SK-N-SH (cell line): ENCODE data around the gene KLF7.

Experiments used
- EP300 ChIP-seq, 2 experiments: IDR thresholded peaks; 2 replicates each; pipeline versions ENCODE4 v1.4.0 to v1.6.1; 2012; ENCODE audit warnings: borderline replicate concordance in 1 of 2, low read depth in 1 of 2, low read length in 1 of 2
- SIN3A ChIP-seq: IDR thresholded peaks from 2 replicates; pipeline ENCODE4 v1.6.1; 2012; ENCODE audit warnings: low read depth, mild to moderate bottlenecking, low read length, moderate library complexity, borderline replicate concordance
- TF ChIP-seq, protein P1 (sequence below): fragments of 200-600 bp; sonication (generic); IDR thresholded peaks from 2 replicates; pipeline ENCODE4 v1.6.1; 2017; ENCODE audit warnings: antibody characterized with exemption, mild to moderate bottlenecking, moderate library complexity
- TF ChIP-seq, protein P2 (sequence below): IDR thresholded peaks from 2 replicates; pipeline ENCODE4 v1.4.0; 2012; ENCODE audit warnings: low read depth, borderline replicate concordance

DNA sequence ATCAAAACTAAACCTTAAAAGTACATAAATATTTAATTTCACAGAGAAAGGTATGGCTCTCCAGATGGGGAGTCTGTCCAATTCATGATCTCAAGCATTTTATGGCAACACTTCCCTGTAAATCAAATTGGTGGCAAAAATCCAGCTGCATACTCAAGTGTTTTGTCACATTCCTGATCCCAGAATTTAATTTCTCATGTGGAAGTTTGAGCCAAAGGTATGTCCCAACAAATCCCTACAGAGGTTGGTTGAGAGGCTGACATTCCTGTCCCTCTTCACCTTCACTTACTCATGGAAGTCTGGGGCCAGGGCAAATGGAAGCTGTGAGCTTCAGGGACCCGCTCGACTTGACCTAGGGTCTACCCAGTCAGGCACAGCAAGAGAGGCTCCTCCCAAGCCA, 17.7 kb downstream of the KLF7 start:
- TF ChIP-seq, protein P1, sequence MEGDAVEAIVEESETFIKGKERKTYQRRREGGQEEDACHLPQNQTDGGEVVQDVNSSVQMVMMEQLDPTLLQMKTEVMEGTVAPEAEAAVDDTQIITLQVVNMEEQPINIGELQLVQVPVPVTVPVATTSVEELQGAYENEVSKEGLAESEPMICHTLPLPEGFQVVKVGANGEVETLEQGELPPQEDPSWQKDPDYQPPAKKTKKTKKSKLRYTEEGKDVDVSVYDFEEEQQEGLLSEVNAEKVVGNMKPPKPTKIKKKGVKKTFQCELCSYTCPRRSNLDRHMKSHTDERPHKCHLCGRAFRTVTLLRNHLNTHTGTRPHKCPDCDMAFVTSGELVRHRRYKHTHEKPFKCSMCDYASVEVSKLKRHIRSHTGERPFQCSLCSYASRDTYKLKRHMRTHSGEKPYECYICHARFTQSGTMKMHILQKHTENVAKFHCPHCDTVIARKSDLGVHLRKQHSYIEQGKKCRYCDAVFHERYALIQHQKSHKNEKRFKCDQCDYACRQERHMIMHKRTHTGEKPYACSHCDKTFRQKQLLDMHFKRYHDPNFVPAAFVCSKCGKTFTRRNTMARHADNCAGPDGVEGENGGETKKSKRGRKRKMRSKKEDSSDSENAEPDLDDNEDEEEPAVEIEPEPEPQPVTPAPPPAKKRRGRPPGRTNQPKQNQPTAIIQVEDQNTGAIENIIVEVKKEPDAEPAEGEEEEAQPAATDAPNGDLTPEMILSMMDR: no peak
- TF ChIP-seq EP300 (IDR thresholded peaks at IDR 0.05; ENCODE audit: borderline replicate concordance in 1 of 2, low read depth in 1 of 2, low read length in 1 of 2) (0 out of 4 replicates have a peak, but pooled peaks of 1 of the 2 experiments have one; percentile 41), SIN3A (no peak)
- TF ChIP-seq, protein P2, sequence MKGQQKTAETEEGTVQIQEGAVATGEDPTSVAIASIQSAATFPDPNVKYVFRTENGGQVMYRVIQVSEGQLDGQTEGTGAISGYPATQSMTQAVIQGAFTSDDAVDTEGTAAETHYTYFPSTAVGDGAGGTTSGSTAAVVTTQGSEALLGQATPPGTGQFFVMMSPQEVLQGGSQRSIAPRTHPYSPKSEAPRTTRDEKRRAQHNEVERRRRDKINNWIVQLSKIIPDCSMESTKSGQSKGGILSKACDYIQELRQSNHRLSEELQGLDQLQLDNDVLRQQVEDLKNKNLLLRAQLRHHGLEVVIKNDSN: no peak
